Upper lobe of left lung (tissue), 4 donors: ENCODE data around the gene CD1B.
"Not testable (repeated sequence)": the region's sequence is repeated elsewhere in the genome, so short reads cannot be mapped to it uniquely, and the experiment has no call there.

Experiments
- CTCF ChIP-seq, 6 experiments: fragments of 450-650 bp in 4 of 6; fragments of 200-600 bp in 2 of 6; sonication (generic) in 2 of 6; IDR thresholded peaks; one replicate each; pipeline ENCODE4 v1.5.1; 2016 to 2019; ENCODE audit warnings: antibody characterized with exemption in 6 of 6
- EP300 ChIP-seq, 4 donors: sonication (generic); formaldehyde crosslinking; IDR thresholded peaks; one replicate each; pipeline ENCODE4 v1.5.1; 2017; ENCODE audit warnings: antibody characterized with exemption in 4 of 4, control low read depth in 2 of 4
- POLR2A ChIP-seq, 4 donors: fragments of 450-650 bp; IDR thresholded peaks; one replicate each; pipeline ENCODE4 v1.5.1; 2016 to 2017; ENCODE audit warnings: antibody characterized with exemption in 4 of 4, mild to moderate bottlenecking in 2 of 4
- POLR2AphosphoS5 ChIP-seq, 2 donors: sonication (generic); formaldehyde crosslinking; IDR thresholded peaks; one replicate each; pipeline ENCODE4 v1.5.1; 2017; ENCODE audit warnings: antibody characterized with exemption in 2 of 2

GRCh38 chr1:158374101-158374500, 42.8 kb upstream of the CD1B start:
- TF ChIP-seq CTCF, POLR2A, EP300, POLR2AphosphoS5 (IDR thresholded peaks at IDR 0.05): not testable (repeated sequence)
